ENCODE results near the gene MARK3. TPM values are rescaled to one million over a fixed set of nuclear protein-coding genes. Genes with fewer than 3 reads are reported as not detected.

The MARK3 gene
- total RNA-seq, 1 donor from 2014 or later, result 124 TPM

DNA sequence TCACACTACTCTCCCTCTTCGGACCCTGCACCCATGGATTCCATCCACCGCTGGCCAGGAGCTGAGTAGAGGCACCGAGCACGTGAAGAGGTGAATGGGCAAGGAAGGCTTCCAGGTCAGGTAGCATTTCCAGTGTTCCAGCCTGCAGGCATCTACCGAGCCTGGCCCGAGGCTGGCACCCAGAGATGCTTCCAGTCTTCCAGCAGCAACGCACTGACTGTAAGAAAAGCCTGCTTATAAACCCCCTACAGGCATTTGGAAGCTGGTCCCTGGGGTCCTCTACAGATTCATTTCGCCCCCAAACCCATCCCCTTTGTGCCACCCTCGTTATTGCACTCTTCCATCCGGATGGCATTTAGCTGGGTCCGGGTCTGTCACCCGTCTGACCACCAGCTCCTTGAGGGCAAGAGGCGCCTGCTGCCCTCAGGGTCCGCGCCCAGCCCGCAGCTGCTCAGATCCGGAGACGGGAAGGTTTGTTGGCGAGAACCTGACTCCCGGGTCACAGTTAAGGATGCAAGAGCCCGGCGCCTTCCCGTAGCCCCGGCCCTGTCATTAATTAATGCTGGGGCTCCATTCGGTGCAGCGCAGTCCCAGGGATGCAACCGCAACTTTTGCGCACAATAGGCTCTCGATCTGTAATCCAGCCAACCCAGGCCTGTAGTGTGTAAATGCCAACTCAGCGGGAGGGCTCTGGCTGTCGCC, 614 bp upstream of the MARK3 start:
- no peak for TF ChIP-seq EZH2 (IDR thresholded peaks at IDR 0.05; ENCODE audit: insufficient read depth, low read length)
- TF ChIP-seq, protein P1, sequence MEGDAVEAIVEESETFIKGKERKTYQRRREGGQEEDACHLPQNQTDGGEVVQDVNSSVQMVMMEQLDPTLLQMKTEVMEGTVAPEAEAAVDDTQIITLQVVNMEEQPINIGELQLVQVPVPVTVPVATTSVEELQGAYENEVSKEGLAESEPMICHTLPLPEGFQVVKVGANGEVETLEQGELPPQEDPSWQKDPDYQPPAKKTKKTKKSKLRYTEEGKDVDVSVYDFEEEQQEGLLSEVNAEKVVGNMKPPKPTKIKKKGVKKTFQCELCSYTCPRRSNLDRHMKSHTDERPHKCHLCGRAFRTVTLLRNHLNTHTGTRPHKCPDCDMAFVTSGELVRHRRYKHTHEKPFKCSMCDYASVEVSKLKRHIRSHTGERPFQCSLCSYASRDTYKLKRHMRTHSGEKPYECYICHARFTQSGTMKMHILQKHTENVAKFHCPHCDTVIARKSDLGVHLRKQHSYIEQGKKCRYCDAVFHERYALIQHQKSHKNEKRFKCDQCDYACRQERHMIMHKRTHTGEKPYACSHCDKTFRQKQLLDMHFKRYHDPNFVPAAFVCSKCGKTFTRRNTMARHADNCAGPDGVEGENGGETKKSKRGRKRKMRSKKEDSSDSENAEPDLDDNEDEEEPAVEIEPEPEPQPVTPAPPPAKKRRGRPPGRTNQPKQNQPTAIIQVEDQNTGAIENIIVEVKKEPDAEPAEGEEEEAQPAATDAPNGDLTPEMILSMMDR (IDR thresholded peaks at IDR 0.05; ENCODE audit: insufficient read depth, low read depth, low read length), result no peak
- Histone ChIP-seq H3K9me3 (ENCODE audit: insufficient read depth, low read depth, low read length) (no peaks in the 10 kb centered on the region), H3K9ac (ENCODE audit: low read length) (peak overlapping the region; percentile 91), H3K36me3 (ENCODE audit: insufficient read depth, low read length) (no peaks in the 10 kb centered on the region), H3K79me2 (ENCODE audit: insufficient read depth, low read length) (peaks cover 43% of the 10 kb centered on the region), H3K27ac (ENCODE audit: low read depth, low read length) (peak overlapping the region; percentile 49), H3K27me3 (ENCODE audit: insufficient read depth, low read length) (no peaks in the 10 kb centered on the region), H3K4me2 (ENCODE audit: low read length) (peak overlapping the region; percentile 95), H3K4me1 (ENCODE audit: insufficient read depth, low read length) (peaks cover 16% of the 10 kb centered on the region), H3K4me3 (ENCODE audit: insufficient read depth, low read depth, low read length) (peak overlapping the region; percentile 97), H2AFZ (ENCODE audit: low read depth, low read length) (peak overlapping the region; percentile 71), H4K20me1 (ENCODE audit: insufficient read depth, low read length) (peaks cover 37% of the 10 kb centered on the region)
- H3K27me3 Mint-ChIP-seq (ENCODE audit: low read depth, unreplicated experiment), result no peaks in the 10 kb centered on the region
- peaks cover 9% of the 10 kb centered on the region for H3K9me3 Mint-ChIP-seq (ENCODE audit: unreplicated experiment)
- H3K27ac Mint-ChIP-seq (ENCODE audit: unreplicated experiment), result peak overlapping the region; percentile 81
- DNase-seq (ENCODE audit: low read depth) (no peak), FAIRE-seq (no peak)
- peaks cover 13% of the 10 kb centered on the region for H3K36me3 Mint-ChIP-seq (ENCODE audit: low read depth, unreplicated experiment)
- peak overlapping the region; percentile 86 for H3K4me3 Mint-ChIP-seq (ENCODE audit: unreplicated experiment)
- H3K4me1 Mint-ChIP-seq (ENCODE audit: low read depth, unreplicated experiment), result peaks cover 26% of the 10 kb centered on the region

DNA sequence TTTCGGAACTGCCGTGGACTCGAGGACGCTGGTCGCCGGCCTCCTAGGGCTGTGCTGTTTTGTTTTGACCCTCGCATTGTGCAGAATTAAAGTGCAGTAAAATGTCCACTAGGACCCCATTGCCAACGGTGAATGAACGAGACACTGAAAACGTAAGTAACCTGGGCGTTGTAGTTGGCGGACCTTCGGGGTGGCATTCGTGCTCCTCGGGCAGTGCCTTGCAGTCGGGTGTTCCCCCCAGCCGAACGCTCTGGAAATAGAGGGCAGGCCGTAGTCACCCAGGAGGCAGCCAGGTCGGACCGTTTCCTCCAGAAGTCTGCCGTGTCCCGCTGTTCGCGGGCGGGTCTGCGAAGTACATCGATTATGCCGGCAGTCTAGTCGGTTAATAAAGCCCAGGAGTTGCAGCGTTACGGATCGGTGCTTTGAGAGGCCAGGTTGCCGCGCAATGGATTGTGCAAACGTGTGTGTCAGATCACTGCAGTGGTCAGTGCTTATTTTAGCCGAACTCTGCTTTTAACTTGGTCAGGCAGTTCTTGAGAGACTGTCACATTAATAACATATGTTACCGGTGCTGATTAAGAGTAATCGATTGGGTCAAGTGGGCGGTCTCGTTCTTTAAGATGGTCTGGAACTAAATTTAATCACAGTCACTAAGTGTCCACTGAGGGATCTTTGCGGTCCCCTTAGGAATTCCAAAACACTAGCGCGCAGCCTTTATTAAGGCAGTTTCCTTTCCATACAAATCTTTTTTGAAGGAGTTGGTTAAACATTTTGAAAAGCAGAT, 906 bp downstream of the MARK3 start:
- H3K4me1 Mint-ChIP-seq (ENCODE audit: low read depth, unreplicated experiment), result peaks cover 26% of the 10 kb centered on the region
- DNase-seq (ENCODE audit: low read depth) (no peak), FAIRE-seq (no peak)
- Histone ChIP-seq H3K9ac (ENCODE audit: low read length) (peak overlapping the region; percentile 91), H3K79me2 (ENCODE audit: insufficient read depth, low read length) (peaks cover 57% of the 10 kb centered on the region), H3K4me1 (ENCODE audit: insufficient read depth, low read length) (peaks cover 16% of the 10 kb centered on the region), H4K20me1 (ENCODE audit: insufficient read depth, low read length) (peaks cover 50% of the 10 kb centered on the region), H3K36me3 (ENCODE audit: insufficient read depth, low read length) (no peaks in the 10 kb centered on the region), H3K9me3 (ENCODE audit: insufficient read depth, low read depth, low read length) (no peaks in the 10 kb centered on the region), H3K4me2 (ENCODE audit: low read length) (peak overlapping the region; percentile 95), H3K27ac (ENCODE audit: low read depth, low read length) (peak overlapping the region; percentile 84), H2AFZ (ENCODE audit: low read depth, low read length) (no peak overlapping the region), H3K4me3 (ENCODE audit: insufficient read depth, low read depth, low read length) (peak overlapping the region; percentile 97), H3K27me3 (ENCODE audit: insufficient read depth, low read length) (no peaks in the 10 kb centered on the region)
- peak overlapping the region; percentile 97 for H3K4me3 Mint-ChIP-seq (ENCODE audit: unreplicated experiment)
- peaks cover 11% of the 10 kb centered on the region for H3K36me3 Mint-ChIP-seq (ENCODE audit: low read depth, unreplicated experiment)
- peak overlapping the region; percentile 98 for H3K27ac Mint-ChIP-seq (ENCODE audit: unreplicated experiment)
- TF ChIP-seq EZH2 (IDR thresholded peaks at IDR 0.05; ENCODE audit: insufficient read depth, low read length), result no peak
- TF ChIP-seq, protein P1 (IDR thresholded peaks at IDR 0.05; ENCODE audit: insufficient read depth, low read depth, low read length), result no peak
- H3K27me3 Mint-ChIP-seq (ENCODE audit: low read depth, unreplicated experiment), result no peaks in the 10 kb centered on the region
- peaks cover 8% of the 10 kb centered on the region for H3K9me3 Mint-ChIP-seq (ENCODE audit: unreplicated experiment)
